WTC11 (cell line): ENCODE measurements around the gene CTCF.

Experiments
- CTCF ChIP-seq: fragments of 200-600 bp; IDR thresholded peaks from 2 replicates; pipeline ENCODE4 v1.8.0; 2022; ENCODE audit warnings: antibody characterized with exemption
- EMX1 ChIP-seq: fragments of 250-450 bp; sonication (Bioruptor Pico); IDR thresholded peaks from 2 replicates; pipeline ENCODE4 v1.8.0; 2021; ENCODE audit warnings: mild to moderate bottlenecking
- FOXJ3 ChIP-seq: sonication (generic); formaldehyde crosslinking; IDR thresholded peaks from 2 replicates; pipeline ENCODE4 v1.9.0; 2021; ENCODE audit warnings: missing genetic modification reagents, mild to moderate bottlenecking, borderline replicate concordance
- NFYB ChIP-seq: sonication (generic); formaldehyde crosslinking; conservative IDR thresholded peaks from 2 replicates; pipeline ENCODE4 v1.8.0; 2022; ENCODE audit warnings: low read depth, missing genetic modification reagents
- NR2C2 ChIP-seq: sonication (generic); formaldehyde crosslinking; IDR thresholded peaks from 2 replicates; pipeline ENCODE4 v1.8.0; 2022; ENCODE audit warnings: mild to moderate bottlenecking, missing genetic modification reagents
- PRDM15 ChIP-seq: sonication (generic); formaldehyde crosslinking; IDR thresholded peaks from 2 replicates; pipeline ENCODE4 v1.8.0; 2022; ENCODE audit warnings: missing genetic modification reagents
- SP1 ChIP-seq: sonication (generic); formaldehyde crosslinking; conservative IDR thresholded peaks from 2 replicates; pipeline ENCODE4 v1.8.1; 2022; ENCODE audit warnings: missing genetic modification reagents
- ZNF121 ChIP-seq: sonication (generic); formaldehyde crosslinking; IDR thresholded peaks from 2 replicates; pipeline ENCODE4 v1.8.0; 2023; ENCODE audit warnings: missing genetic modification reagents

- TF ChIP-seq CTCF = no peak
- TF ChIP-seq FOXJ3 (CRISPR knock-in tag) = no peak
- TF ChIP-seq PRDM15 (CRISPR knock-in tag) = no peak
- no peak for TF ChIP-seq NFYB (CRISPR knock-in tag)
- no peak for TF ChIP-seq NR2C2 (CRISPR knock-in tag)
- TF ChIP-seq ZNF121 (CRISPR knock-in tag) = no peak
- no peak for TF ChIP-seq EMX1
- no peak for TF ChIP-seq SP1 (CRISPR knock-in tag)
Measured at GRCh38 chr16:67605641-67606040, 43.3 kb downstream of the CTCF start.
